Fibroblast of gingiva (primary cell): ENCODE data around the gene DTL.

Experiments
- DNase-seq: peaks from one replicate; pipeline ENCODE4 v3.0.0-alpha.2; 2011; ENCODE audit warnings: low read depth

DTL gene

GRCh38 chr1:212132025-212132424 lies 96.5 kb downstream of the DTL start:
- no peak for DNase-seq

- DNase-seq, result no peak
Observed at GRCh38 chr1:212133319-212133718, 97.8 kb downstream of the DTL start.

- no peak for DNase-seq
Observed at GRCh38 chr1:212135166-212135565, 99.6 kb downstream of the DTL start.

- no peak for DNase-seq
Observed at GRCh38 chr1:212137854-212138253, 102.3 kb downstream of the DTL start.

- DNase-seq, result no peak
Observed at GRCh38 chr1:212138457-212138856, 102.9 kb downstream of the DTL start.

GRCh38 chr1:212139526-212140135 lies 104.1 kb downstream of the DTL start:
- no peak for DNase-seq

GRCh38 chr1:212141404-212141803 lies 105.9 kb downstream of the DTL start:
- DNase-seq, result no peak

GRCh38 chr1:212142883-212143530 lies 107.5 kb downstream of the DTL start:
- no peak for DNase-seq

- DNase-seq, result no peak
Observed at GRCh38 chr1:212147581-212148033, 112.1 kb downstream of the DTL start.

GRCh38 chr1:212149566-212149965 lies 114.0 kb downstream of the DTL start:
- DNase-seq, result no peak

- DNase-seq, result no peak
Observed at GRCh38 chr1:212152308-212152693, 116.8 kb downstream of the DTL start.

- no peak for DNase-seq
Observed at GRCh38 chr1:212152869-212153268, 117.3 kb downstream of the DTL start.

GRCh38 chr1:212153635-212154034 lies 118.1 kb downstream of the DTL start:
- DNase-seq, result no peak
